ENCODE results near the gene RASL12. TPM values are rescaled to one million over a fixed set of nuclear protein-coding genes. Genes with fewer than 3 reads are reported as not detected.

The RASL12 gene
- total RNA-seq, 1 donor from 2014 or later, result 32.8 TPM

DNA sequence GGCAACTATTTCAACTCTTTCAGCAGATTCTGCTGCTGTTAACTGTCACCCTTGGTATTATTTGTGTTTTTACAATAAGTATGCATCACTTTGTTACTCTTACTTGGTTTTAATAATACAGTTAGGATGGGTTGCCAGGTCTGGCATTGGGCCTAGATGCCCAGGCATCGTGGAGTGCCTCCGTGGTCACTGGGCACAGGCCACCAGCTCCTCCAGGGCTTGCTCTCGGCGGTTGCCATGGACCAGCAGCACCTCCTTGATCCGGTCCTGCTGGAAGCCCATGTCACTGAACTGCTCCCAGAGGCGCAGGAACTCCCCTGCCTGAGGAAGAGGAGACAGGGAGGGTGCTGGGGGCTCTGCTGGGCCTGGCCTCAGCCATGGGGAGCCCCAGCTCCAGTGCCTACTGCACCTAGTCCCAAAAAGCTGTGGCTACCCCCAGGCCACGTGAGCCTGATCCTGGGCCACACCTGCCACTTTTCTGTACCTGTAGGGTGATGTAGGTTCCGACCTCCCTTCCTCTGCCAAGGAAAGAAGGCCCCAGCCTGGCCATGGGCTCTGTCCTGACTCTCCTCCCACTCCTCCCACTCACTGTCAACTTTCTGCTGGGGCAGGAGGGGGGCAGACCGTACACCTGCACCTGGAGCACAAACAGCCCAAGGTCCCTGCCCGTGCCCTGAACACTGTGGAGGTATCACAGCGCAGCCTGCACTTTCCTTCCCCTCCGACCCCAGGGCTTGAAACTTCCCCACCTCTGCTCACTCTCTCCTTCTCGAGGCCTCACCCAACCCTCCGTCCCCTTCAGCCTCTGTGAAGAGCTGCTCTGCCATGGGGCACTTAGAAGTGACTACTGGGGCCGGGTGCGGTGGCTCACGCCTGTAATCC is 25.4 kb upstream of the RASL12 start:
- no peak for DNase-seq

DNA sequence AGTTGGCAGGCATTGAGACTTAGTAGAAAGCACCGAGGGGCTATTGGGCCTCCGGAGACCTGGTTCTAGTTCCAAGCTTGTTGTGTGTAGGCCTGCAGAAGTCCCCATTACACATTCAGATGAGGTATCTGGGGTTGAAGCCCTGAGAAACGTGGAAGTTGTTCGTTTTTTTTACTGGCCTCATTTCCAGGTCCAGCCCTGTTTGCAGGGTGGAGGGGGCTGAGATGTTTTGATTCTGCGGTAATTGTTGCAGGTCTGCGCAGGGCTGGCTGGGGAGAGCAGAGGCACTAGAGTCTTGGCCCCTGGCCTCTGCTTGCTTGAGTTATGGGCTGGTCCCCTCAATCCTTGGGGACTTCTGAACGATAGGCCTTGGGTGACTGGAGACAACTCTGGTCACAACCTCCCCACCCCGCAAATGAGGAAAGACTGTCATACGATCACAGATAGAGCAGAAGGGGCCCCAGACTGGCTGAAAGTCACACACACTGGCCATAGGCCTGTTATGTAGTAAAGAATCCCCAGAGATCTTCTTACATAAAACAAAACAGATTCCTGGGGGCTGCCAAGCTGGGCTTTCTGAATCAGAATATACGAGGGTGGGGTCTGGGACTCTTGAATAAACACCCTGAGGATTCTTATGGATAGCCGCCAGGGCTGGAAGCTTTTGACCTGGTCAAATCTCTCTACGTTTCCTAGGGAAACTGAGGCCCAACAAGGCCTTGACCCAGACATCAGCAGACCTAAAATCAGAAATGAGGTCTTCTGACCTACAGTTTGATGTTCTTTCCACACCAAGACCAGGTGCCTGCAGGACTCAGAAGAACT is 24.4 kb upstream of the RASL12 start:
- DNase-seq, result no peak

DNA sequence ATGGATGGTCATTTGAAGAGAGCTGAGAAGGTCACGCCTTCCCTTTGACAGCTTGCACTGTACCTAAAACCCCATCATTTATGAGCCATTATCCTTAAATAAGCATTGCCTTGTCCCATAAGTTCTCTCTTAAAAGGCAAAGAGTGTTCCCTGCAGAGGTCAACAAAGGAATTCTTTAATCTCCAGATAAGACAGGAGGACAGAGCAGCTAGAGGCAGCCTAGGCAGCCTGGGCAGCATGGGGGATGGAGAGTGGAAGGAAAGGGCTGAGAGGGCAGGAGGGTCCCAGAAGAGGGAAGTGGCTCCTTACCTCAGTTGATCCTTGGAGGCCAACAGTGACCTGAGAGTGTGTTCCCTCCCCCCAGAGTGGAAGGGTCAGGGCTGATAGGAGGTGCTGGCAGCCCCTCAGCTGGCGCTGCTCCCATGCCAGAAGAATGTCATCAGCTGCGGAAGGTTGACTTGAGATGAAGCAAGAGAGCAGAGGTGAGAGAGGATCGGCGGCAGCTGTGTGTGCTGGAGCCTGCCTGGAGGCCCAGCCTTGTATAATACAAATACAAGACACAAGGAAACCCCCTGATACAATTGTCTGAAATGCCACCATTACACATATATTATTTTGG is 21.5 kb upstream of the RASL12 start:
- peak; percentile 17 for DNase-seq

DNA sequence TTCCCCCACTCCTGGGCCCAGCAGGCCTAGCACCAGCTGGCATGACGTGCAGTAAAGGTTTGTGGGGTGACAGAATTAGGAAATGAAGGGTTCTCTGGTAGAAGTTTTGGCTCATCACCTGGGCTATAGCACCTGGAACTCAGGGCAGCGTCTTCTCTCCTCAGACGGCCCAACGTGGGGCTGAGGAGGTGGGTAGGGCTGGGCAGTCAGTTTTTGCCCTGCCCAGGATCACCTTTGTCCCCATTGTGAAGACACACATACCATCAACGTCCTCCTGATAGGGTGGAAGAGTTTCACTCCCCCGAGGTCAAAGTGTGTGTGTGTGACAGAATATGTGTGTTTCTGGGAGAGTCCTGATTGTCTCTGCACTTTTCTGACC is 20.8 kb upstream of the RASL12 start:
- DNase-seq, result no peak

DNA sequence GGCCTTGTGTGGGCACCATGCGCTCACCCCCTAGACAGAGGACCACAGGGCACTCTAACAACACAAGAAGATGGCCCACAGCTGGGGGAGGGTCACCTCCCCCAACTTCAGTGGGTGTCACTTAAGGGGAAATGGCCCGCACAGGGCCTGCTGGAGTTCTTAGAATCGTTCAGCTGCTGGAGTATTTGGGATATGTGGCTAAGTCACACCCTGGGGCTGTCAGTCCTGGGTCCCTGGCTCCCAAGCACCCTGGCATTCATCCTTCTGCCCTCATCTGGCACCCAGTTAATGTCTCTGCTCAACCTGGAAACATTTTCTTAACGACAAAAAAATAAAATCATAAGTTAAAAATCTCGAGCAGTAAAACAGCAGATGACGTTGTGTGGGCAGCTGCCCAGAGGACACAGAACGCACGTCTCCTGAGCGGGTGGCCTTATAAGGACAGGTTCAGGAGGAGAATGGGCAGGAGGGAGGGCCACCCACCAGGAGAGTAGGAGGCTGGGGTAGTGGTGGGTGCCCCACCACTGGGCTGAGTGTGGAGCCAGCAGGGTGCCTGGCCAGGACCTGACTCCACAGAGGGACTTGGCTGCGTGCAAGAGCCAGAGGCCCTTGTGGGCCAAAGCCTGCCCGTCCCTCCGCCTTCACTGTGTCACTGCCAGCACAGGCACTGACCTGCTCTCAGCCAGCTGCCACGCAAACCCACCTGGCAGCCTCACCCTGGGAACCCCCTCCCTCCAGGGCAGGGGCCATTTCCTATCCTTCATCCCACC is 20.3 kb upstream of the RASL12 start:
- peak; percentile 40 for DNase-seq

DNA sequence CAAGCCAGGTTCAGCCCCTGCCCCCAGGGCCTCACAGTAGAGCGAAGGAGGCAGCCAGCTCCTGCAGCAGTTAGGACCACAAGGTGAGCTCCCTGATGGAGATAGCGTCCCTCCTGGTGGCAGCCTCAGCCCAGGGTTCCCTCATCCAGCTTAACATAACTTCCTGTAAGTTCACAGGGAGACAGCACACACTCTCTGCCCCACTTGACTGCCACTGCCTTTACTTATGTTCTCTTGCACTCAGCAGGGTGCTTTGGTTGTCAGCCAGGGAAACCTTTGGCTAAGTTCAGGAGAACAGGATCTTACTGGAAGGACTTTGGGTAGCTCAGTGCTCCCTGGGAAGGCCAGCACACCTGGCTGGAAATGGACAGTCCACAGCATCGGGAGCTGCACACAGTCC is 19.6 kb upstream of the RASL12 start:
- no peak for DNase-seq

DNA sequence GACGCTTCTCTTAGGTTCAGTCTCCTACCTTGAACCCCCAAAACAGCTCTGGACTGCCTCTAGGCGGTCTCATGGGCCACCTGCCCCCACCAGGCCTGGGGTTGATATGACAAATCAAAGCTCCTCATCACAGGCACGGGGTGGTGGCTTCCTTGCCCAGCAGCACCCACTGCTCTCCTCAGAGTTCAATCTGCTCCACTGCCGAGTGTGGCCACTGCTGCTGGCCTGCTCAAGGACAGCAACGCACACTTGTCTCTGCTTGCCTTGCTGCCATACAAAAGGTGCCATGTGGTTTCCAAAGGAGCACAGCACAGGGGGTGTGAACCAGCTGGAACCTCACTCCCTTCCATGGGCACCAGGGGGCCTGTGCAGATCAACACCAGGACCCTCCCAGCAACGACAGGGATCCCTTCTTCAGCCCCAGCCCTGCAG is 18.9 kb upstream of the RASL12 start:
- peak; percentile 15 for DNase-seq

DNA sequence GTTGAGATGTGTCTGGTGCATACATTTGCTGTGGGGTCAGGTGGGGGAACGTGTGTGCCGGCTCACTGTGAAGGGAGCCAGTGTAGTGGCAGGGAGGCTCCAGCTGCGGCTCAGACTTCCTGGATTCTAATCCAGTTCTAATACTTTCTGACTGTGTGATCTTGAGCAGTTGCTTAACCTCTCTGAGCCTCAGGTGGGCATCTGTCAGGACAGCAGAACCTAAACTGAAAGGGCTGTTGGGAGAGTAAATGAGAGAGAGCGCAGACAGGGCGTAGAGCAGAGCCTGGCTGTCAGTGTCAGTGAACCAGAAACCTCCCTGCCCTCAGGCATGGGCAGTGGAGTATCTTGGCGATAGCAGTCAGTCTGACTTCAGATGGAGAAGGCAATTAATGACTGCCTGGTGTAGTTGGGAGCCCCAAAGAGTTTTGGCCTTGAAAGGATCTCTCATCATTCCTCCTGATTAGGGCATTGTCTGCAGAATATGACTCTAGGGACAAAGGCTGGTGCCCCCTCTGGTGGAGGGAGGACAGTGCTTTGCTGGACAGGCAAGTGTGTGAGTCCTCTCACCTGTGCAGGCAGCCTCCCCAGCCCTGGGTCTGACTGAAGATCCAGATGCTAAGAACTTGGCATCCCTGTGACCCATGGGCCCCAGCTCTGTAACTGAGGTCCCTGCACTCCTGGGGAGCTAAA is 18.3 kb upstream of the RASL12 start:
- peak; percentile 14 for DNase-seq

DNA sequence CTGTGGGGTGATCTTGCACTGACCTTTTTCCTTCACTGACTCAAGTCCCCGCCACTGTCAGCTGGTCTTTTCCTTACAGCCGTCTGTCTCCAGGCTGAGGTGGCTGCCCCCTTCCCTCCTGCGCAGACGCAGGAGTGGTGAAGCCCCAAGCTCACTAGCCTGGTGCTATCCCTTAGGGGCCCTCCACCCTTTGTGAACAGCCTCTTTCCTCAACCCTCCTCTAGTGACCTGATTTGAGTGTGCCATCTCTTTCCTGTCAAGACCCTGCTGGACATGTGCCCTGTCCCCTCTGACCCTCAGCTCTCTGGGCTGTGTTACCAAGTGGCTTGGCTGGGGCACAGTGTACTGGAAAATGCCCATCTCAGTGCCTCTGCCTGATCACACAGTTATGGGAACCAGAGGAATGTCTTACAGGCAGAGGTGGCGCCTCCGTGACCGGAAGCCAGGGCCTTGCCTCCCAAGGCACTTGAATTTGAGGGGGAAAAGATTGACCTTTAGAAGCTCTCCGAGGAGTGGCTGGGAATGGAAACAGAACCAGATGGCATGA is 17.5 kb upstream of the RASL12 start:
- DNase-seq, result no peak

DNA sequence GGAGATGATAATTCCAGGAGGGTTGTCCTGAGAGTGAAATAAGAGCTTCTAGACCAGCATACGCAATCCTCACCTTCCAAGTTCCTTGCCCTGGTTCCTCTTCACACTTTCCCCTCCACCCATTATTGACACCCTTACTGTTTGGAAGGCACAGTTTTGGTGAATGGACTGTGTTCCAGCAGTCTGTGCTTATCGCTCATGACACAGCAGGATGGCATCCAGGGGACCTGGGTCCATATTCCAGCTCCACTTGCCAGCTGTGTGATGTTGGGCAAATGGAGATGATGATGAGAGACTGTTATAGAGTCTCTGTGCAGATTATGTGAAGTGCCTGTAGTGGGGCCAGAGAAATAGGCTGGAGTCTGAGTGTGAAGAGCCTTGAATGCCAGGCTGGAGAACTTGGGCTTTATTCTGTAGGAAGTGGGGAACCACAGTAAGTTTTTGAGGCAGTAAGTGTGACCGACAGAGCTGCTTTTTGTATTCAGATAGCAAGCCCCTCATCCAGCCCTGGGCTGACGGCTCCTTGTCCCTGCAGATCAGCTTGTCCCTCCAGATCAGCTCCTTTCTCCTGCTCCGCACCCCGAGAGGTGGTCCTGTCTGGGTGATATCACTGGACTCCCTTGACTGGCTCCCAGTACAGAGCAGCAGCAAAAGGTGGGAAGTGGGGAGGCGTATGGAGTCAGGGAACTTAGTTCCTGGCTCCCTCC is 16.9 kb upstream of the RASL12 start:
- no peak for DNase-seq

DNA sequence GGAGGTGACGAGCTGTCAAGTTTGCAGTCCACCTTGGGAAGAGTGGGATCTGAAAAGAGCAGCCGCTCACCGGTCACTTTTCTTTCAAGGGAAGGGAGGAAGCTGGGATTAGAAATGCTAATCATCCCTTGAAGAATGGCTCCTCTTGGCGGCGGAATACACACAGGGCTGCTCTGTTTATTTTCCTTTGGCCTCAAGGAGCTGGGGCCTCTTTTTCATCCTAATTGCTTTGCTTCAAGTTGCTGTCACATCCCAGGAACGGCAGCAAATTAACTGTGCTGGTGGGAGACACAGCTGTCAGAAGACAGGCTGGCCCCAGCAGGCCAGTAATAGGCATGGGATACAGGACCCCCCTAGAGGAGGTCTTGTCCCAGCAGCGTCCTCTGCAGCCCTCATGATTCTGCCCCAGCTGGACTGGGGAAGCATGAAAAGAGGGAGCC is 15.5 kb upstream of the RASL12 start:
- peak; percentile 62 for DNase-seq

DNA sequence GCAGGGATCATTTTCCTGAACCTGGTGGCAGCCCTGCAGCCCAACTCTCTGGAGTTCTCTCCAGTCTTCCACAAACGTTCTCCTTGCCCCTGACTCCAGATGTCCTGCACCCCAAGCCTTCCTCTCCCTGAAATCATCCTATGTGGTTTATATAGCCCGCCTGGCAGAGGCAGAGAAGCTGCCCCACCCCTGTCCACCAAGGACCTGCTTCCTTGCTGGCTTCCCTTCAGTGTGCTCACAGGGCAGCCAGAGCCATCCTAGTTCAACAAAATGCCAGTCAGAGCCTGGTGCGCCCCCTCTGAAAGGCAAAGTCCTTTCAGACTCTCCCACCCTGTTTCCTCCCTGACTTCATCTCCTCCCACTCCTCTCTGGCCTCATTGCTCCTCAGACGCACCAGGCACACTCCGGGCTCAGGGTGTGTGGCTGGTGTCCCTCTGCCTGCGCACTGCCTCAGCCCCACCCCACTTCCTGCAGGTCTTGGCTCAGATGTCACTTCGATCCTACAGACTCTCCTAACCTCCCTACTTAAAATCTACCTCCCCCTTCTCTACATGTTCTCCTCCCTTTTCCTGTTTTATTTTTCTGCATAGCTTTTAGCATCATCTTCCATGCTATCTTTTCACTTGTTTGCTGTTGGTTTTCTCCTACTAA is 14.6 kb upstream of the RASL12 start:
- DNase-seq, result no peak

DNA sequence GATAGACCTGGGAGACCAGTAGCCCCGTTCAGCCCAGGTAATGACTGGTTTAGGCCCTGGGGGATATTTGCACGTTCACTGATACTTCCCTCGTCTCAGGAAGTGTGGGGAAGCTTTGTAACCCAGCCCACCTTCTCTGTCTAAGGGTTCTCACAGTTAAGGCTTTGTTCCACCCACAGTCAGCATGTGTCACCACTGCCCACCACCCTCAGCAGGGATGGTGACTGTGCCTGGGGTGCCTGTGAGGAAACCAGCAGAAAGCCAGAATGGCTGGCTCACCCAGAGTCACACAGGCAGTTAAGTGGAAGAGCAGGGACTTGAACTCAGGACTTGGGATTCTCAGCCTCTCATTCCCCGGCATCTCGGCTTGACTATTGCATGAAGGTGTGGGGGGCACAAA is 14.0 kb upstream of the RASL12 start:
- no peak for DNase-seq

DNA sequence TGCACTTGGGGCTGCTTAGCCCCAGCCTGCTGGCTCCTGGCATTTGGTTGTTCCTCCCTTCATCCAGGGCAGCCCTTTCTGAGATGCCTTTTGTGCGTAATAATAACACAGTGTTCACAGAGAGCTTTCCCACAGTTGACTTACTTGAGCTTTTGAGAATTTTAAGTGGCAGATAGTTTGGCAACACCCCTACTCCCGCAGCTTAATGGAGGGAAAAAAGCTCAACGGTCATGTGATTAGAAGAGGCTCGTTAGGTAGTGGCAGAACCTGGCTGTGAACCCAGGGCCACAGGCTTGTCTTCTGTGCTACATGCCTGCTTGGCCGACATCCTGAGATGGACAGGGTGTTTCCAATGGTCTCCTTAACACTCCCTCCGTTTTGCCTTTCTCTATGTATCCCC is 13.5 kb upstream of the RASL12 start:
- DNase-seq, result no peak

DNA sequence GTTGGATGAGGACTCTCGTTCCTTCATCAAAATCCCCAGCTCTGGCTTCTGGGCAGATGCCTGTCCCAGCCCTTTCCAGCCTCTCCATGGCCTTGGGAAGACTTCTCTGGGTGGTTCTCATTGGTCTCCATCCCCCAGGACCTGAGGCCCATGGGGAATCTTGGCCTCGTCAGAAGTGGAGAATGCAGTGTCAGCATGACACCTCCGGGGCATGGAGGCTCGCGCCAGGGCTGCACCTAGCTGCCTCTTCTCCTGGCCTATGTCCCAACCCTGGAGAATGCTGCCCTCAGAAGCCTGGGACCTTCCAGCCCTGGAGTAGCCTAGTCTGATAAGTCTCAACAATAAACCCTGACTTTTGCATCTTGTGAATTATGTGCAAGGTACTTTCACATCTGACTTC is 11.8 kb upstream of the RASL12 start:
- DNase-seq, result no peak

DNA sequence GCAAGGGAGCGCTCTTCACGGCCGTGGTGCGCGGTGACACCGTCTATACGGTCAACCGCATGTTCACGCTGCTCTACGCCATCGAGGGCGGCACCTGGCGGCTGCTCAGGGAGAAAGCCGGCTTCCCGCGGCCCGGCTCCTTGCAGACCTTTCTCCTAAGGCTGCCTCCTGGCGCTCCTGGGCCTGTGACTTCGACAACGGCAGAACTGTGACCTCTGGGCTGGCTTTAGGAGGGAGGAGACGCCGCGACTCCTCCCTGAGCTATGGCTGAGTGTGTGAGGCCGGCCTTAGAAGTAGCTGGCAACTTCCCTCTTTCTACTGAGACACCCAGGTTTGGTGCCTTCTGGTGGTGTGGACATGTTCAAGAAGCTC is 10.2 kb upstream of the RASL12 start:
- peak; percentile 81 for DNase-seq

DNA sequence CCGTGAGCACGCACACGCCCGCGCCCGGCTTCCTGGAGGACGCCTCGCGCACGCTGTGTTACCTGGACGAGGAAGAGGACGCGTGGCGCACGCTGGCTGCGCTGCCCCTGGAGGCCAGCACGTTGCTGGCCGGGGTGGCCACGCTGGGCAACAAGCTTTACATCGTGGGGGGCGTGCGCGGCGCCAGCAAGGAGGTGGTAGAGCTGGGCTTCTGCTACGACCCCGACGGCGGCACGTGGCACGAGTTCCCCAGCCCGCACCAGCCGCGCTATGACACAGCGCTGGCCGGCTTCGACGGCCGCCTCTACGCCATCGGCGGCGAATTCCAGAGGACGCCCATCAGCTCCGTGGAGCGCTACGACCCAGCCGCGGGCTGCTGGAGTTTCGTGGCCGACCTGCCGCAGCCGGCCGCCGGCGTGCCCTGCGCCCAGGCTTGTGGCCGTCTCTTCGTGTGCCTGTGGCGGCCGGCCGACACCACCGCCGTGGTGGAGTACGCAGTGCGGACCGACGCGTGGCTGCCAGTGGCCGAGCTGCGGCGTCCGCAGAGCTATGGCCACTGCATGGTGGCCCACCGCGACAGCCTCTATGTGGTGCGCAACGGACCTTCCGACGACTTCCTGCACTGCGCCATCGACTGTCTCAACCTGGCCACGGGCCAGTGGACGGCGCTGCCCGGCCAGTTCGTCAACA is 9.6 kb upstream of the RASL12 start:
- no peak for DNase-seq

DNA sequence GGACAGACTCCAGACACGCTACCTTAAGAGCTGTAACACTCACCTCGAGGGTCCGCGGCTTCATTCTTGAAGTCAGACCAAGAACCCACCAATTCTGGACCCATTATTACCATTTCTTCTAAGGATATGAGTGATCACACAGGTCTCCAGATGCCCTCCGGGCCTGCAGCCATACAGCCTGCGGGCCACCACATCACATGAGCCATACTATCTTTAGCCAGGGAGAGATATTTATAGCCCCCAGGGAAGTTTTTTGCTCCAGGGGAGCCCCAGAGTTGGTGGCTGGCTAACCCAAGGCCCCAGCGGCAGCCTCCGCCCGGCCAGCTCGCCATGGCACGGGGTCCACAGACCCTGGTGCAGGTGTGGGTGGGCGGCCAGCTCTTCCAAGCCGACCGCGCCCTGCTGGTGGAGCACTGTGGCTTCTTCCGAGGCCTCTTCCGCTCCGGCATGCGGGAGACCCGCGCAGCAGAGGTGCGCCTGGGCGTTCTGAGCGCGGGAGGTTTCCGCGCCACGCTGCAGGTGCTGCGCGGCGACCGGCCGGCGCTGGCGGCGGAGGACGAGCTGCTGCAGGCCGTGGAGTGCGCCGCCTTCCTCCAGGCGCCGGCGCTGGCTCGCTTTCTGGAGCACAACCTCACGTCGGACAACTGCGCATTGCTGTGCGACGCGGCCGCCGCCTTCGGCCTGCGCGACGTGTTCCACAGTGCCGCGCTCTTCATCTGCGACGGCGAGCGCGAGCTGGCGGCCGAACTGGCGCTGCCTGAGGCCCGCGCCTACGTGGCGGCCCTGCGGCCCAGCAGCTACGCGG is 8.9 kb upstream of the RASL12 start, which contains the start of gene KBTBD13:
TSS of gene KBTBD13 (plus strand) at position 261 of the 805 bp plus-strand sequence. CDS start at position 331, 70 bp downstream.
- no peak for DNase-seq

Measured in tongue (tissue), 2 donors.